ENCODE data around the gene NPW. TPM values are rescaled to one million over a fixed set of nuclear protein-coding genes. Genes with fewer than 3 reads are reported as not detected.

NPW gene
- total RNA-seq, 1 experiment from 2014 or later: 7.1 TPM

DNA sequence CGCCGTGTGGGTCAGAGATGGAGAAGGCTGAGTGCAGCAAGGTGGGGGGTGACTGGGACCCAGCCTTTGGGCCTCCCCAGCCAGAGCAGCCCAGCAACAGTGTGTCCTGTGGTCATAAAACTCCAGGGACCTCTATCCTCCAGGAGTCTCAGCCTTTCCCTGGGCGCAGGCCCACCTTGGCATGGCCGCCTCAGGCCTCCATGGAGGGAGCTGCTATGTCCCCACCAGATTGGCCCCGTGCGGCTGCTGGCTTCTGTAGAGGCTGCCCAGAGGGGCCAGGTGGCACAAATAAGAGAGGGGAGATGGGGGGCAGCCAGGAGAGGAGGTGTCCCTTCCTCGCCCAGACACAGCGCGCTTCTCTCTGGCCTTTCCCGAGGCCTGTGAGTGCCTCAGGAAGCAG, 32.4 kb upstream of the NPW start:
- H2BK20ac ChIP-seq (ENCODE audit: low read depth, low read length, poor library complexity, severe bottlenecking): no peak overlapping the region
- H4K20me1 ChIP-seq (ENCODE audit: control insufficient read depth, insufficient read depth, insufficient read length): peaks cover 2% of the 10 kb centered on the region
- no peak overlapping the region for H4K5ac ChIP-seq (ENCODE audit: insufficient read length, low read depth, low read length)
- WGBS (ENCODE audit: extremely low coverage, insufficient read length, low lambda C conversion rate): no CpG with 5 or more reads among the region's 10 CpGs
- Mint-ChIP-seq H3K4me1 (peaks cover 29 to 35% of the 10 kb centered on the region in 2 experiments), H3K27ac (no peak overlapping the region), H3K36me3 (ENCODE audit: insufficient read depth in 1 of 3, low read depth in 3 of 3) (peaks cover 0 to 20% (median 18%) of the 10 kb centered on the region in 3 experiments; a peak in 6 of 7 replicates), H3K9me3 (no peaks in the 10 kb centered on the region; a peak in 1 of 5 replicates), H3K27me3 (ENCODE audit: low read depth) (peaks cover 47% of the 10 kb centered on the region), H3K4me3 (peak overlapping the region in 1 of 2 experiments; percentile 13; a peak in 1 of 5 replicates)
- no peak for DNase-seq
- TF ChIP-seq, protein P1, sequence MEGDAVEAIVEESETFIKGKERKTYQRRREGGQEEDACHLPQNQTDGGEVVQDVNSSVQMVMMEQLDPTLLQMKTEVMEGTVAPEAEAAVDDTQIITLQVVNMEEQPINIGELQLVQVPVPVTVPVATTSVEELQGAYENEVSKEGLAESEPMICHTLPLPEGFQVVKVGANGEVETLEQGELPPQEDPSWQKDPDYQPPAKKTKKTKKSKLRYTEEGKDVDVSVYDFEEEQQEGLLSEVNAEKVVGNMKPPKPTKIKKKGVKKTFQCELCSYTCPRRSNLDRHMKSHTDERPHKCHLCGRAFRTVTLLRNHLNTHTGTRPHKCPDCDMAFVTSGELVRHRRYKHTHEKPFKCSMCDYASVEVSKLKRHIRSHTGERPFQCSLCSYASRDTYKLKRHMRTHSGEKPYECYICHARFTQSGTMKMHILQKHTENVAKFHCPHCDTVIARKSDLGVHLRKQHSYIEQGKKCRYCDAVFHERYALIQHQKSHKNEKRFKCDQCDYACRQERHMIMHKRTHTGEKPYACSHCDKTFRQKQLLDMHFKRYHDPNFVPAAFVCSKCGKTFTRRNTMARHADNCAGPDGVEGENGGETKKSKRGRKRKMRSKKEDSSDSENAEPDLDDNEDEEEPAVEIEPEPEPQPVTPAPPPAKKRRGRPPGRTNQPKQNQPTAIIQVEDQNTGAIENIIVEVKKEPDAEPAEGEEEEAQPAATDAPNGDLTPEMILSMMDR (conservative IDR thresholded peaks at IDR 0.05): no peak
- no peak overlapping the region for H2AK5ac ChIP-seq (ENCODE audit: insufficient read length, low read length)
- H3K23ac ChIP-seq (ENCODE audit: insufficient read length, low read depth, low read length): no peak overlapping the region
- H2BK120ac ChIP-seq (ENCODE audit: low read depth, low read length, poor library complexity, severe bottlenecking): no peak overlapping the region
- H3K9me3 ChIP-seq (ENCODE audit: control insufficient read depth, low read depth, low read length): no peaks in the 10 kb centered on the region
- H3K14ac ChIP-seq (ENCODE audit: insufficient read depth, low read length): no peak overlapping the region
- H3K9ac ChIP-seq (ENCODE audit: extremely low read depth, insufficient read length, low read length): no peak overlapping the region
- H3K4me1 ChIP-seq (ENCODE audit: insufficient read depth, low read length): no peaks in the 10 kb centered on the region; the same call in 1 of the 2 replicates
- H3K79me1 ChIP-seq (ENCODE audit: insufficient read depth, low read depth, low read length, poor library complexity, severe bottlenecking): no peaks in the 10 kb centered on the region
- no peak overlapping the region for H2AFZ ChIP-seq (ENCODE audit: low read length)
- H3K27me3 ChIP-seq (ENCODE audit: insufficient read depth, low read length): peaks cover 20% of the 10 kb centered on the region
- H2BK12ac ChIP-seq (ENCODE audit: insufficient read length, low read depth, low read length): no peak overlapping the region
- no peak overlapping the region for H2BK5ac ChIP-seq (ENCODE audit: insufficient read length, low read length)
- peaks cover 32% of the 10 kb centered on the region for H3K23me2 ChIP-seq (ENCODE audit: insufficient read length, low read depth, low read length, poor library complexity, severe bottlenecking)
- H3K4ac ChIP-seq (ENCODE audit: low read depth, low read length): no peak overlapping the region
- no peak overlapping the region for H3K56ac ChIP-seq (ENCODE audit: insufficient read length, low read depth, low read length)
- no peaks in the 10 kb centered on the region; the same call in 1 of the 2 replicates for H3K79me2 ChIP-seq (ENCODE audit: insufficient read depth, low read length)
- no peak overlapping the region for H3K4me2 ChIP-seq (ENCODE audit: insufficient read depth, insufficient read length, low read length)
- H4K8ac ChIP-seq (replicated peaks; ENCODE audit: insufficient read length, low read depth, low read length): no peak overlapping the region
- H3T11ph ChIP-seq (ENCODE audit: low read length): no peak overlapping the region
- no peak overlapping the region for H3K27ac ChIP-seq (ENCODE audit: insufficient read length, low read depth, low read length)
- H4K91ac ChIP-seq (ENCODE audit: insufficient read length, low read depth, low read length): no peak overlapping the region
- no peak overlapping the region for H2BK15ac ChIP-seq (ENCODE audit: low read depth, low read length)
- no peak overlapping the region for H3K18ac ChIP-seq (ENCODE audit: insufficient read length, low read depth, low read length)

All from H9 (cell line).